ENCODE measurements around the gene PHF23.

PHF23 gene

GRCh38 chr17:7281074-7281952 lies 42.1 kb upstream of the PHF23 start, which contains the start of gene SLC2A4:
Gene SLC2A4, plus strand, starts transcription at chr17:7281718. Its CDS starts 217 bp downstream, at chr17:7281935.
- TF ChIP-seq, protein P1, sequence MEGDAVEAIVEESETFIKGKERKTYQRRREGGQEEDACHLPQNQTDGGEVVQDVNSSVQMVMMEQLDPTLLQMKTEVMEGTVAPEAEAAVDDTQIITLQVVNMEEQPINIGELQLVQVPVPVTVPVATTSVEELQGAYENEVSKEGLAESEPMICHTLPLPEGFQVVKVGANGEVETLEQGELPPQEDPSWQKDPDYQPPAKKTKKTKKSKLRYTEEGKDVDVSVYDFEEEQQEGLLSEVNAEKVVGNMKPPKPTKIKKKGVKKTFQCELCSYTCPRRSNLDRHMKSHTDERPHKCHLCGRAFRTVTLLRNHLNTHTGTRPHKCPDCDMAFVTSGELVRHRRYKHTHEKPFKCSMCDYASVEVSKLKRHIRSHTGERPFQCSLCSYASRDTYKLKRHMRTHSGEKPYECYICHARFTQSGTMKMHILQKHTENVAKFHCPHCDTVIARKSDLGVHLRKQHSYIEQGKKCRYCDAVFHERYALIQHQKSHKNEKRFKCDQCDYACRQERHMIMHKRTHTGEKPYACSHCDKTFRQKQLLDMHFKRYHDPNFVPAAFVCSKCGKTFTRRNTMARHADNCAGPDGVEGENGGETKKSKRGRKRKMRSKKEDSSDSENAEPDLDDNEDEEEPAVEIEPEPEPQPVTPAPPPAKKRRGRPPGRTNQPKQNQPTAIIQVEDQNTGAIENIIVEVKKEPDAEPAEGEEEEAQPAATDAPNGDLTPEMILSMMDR (IDR thresholded peaks at IDR 0.05; ENCODE audit: borderline replicate concordance, insufficient read depth, low read depth, low read length) = no peak

GRCh38 chr17:7280519-7281073 lies 41.3 kb upstream of the PHF23 start:
- H3K4me3 ChIP-seq (ENCODE audit: low read depth, low read length) = peak overlapping the region; percentile 30
- TF ChIP-seq, protein P1 (IDR thresholded peaks at IDR 0.05; ENCODE audit: borderline replicate concordance, insufficient read depth, low read depth, low read length) = peak; percentile 84

More at GRCh38 chr17:7281074-7281952, 42.1 kb upstream of the PHF23 start, which contains the start of gene SLC2A4:
- H3K4me3 ChIP-seq (ENCODE audit: low read depth, low read length) = peak within 1 kb of the TSS; percentile 53

DNA sequence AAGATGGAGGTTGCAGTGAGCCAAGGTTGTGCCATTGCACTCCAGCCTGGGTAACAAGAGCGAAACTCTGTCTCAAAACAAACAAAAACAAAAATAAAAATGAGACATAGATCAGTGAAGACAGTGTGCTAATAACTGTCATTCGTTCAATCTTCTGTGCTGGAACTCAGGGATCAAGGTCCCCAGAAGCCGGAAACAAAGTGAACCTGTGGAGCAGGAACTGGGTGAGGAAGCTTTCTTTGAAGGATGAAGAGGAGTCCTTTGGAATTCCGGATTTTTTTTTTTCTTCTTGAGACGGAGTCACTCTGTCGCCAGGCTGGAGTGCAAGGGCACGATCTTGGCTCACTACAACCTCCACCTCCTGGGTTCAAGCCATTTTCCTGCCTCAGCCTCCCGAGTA lies 40.2 kb upstream of the PHF23 start:
- TF ChIP-seq, protein P1 (IDR thresholded peaks at IDR 0.05; ENCODE audit: borderline replicate concordance, insufficient read depth, low read depth, low read length) = no peak
- H3K4me3 ChIP-seq (ENCODE audit: low read depth, low read length) = no peak overlapping the region

DNA sequence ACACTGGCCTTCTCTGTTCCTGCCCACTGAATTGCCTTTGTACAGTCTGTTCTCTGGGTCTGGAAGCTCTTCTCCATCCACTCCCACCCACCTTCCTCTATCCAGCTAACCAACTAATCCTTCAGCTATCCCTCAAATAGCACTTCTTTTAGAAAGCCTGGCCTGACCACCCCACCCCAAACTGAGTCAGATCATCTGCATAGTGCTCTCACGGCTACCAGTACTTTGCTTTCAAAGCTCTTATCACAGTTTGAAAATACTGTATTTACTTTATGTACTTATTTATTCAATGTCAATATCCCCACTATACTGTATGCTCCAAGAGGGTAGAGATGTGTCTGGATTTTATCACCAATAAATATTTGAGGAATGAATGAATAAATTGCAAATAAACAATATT lies 27.5 kb upstream of the PHF23 start:
- H3K4me3 ChIP-seq (ENCODE audit: low read depth, low read length) = no peak overlapping the region
- TF ChIP-seq, protein P1 (IDR thresholded peaks at IDR 0.05; ENCODE audit: borderline replicate concordance, insufficient read depth, low read depth, low read length) = no peak

DNA sequence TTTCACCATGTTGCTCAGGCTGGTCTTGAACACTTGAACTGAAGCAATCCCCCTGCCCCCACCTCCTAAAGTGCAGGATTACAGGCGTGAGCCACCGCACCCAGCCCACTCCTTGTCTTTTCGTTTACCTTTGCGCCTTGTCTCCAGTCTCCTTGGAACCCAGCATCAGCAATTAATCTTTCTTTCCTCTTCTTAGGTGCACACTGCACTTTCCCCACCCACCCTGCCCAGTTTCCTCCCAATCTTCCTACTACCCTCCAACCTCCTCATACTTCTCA lies 24.5 kb upstream of the PHF23 start:
- no peak overlapping the region for H3K4me3 ChIP-seq (ENCODE audit: low read depth, low read length)
- TF ChIP-seq, protein P1 (IDR thresholded peaks at IDR 0.05; ENCODE audit: borderline replicate concordance, insufficient read depth, low read depth, low read length) = no peak

DNA sequence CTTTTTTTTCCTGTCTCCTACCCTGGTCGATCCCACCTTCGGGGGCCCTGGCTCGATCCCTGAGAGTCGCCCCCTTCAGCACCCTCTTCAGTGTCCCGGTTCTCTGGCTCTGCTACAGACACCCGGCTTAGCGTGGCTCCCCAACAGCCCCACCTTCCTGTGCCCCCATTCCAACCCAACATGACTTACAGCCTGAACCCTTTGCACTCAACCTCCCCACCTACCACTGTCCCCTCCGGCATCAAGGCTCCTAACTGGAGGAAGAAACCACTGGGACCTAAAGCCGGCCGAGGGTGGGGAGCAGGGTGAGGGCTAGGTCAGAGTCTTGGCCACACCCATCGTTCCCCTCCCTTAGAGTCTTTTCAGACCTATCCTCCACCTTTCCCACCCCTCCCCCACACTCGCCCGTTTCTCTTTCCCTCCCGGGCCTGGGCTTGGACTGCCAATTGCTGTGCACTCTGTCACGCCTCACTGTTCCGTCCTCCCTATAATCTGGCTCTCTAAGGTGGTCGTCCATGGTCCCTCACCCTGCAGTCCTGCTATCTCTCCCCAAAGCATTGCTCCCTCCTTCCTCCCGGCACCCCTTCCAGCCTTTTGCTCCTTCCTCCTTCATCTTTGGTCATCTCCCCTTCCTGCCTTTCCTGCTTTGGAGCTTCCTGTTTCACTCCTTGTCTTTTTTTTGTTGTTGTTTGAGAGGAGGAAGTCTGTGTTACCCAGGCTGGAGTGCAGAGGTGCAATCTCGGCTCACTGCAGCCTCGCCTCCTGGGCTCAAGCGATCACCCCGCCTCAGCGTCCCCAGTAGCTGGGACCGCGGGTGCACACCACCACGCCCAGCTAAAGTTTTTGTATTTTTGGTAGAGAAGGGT lies 23.9 kb upstream of the PHF23 start:
- H3K4me3 ChIP-seq (ENCODE audit: low read depth, low read length) = no peak overlapping the region
- TF ChIP-seq, protein P1 (IDR thresholded peaks at IDR 0.05; ENCODE audit: borderline replicate concordance, insufficient read depth, low read depth, low read length) = no peak
